ENCODE measurements around the gene SLC25A14. TPM values are rescaled to one million over a fixed set of nuclear protein-coding genes. Genes with fewer than 3 reads are reported as not detected.
"Not testable (repeated sequence)": the region's sequence is repeated elsewhere in the genome, so short reads cannot be mapped to it uniquely, and the experiment has no call there.

The SLC25A14 gene
- total and polyA plus RNA-seq, 3 experiments from 2014 or later = 9.5 to 15.5 (median 14.1) TPM

DNA sequence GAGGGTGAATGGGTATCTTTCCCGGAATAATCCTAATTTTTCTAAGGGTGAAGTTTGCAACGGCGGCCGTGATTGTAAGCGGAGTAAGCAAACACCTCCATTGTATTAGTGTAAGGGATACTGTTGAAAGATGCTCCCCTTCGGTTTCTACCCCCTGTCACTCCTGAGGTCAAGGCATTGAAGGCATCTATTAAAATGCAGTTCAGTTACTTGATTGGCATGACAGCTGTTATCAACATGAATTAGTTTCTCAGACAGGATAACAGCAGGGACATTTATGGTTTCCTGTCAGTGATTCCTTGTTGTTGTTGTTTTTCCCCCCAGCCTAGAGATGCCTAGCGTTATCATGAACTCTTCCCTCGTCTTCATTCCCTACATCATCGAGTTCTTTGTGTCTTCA lies 552 bp downstream of the SLC25A14 start:
- Histone ChIP-seq H3K27ac (ENCODE audit: low read depth, low read length) (peak overlapping the region; percentile 80), H3K9me3 (ENCODE audit: low read length) (no peaks in the 10 kb centered on the region), H3K27me3 (ENCODE audit: insufficient read depth, low read length, poor library complexity, severe bottlenecking) (no peaks in the 10 kb centered on the region), H3K4me3 (ENCODE audit: low read length) (peak overlapping the region; percentile 86), H3K4me1 (ENCODE audit: insufficient read depth, low read length) (peaks cover 9% of the 10 kb centered on the region), H3K36me3 (ENCODE audit: insufficient read depth, low read length) (no peaks in the 10 kb centered on the region)
- H3K4me3 Mint-ChIP-seq = peak overlapping the region; percentile 89 to 96 (median 93)
- peaks cover 0 to 10% (median 0%) of the 10 kb centered on the region in 3 donors for H3K36me3 Mint-ChIP-seq
- CTCF ChIA-PET = no interaction called here
- peak overlapping the region; percentile 44 to 92 (median 86) for H3K27ac Mint-ChIP-seq
- POLR2A ChIA-PET = interaction anchor here (0.6 kb wide), 1 partner anchor 74 kb away, joined by 3 read pairs; no protein-coding TSS in a partner anchor
- peaks cover 12 to 31% (median 15%) of the 10 kb centered on the region in 3 donors for H3K4me1 Mint-ChIP-seq
- no peaks in the 10 kb centered on the region for H3K9me3 Mint-ChIP-seq
- H3K27me3 Mint-ChIP-seq = no peaks in the 10 kb centered on the region
- no peak for DNase-seq

DNA sequence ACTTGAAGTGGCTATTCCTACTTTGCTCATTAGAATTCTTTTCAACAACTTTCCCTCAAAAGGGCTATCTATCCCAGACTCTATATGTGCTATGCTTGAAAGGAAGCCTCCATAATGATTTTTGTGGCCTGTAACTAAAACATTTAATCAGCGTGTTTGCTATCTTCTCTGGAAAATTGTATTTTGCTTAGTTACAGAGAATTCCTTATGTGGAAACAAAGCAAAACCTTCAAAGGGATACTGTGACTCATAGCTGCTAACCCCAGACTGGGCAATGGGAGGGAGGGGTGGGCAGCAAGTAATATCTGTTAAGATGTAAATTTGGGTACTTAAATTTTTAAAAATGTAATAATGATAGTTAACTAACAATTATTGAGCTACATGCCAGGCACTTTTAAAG lies 3.7 kb downstream of the SLC25A14 start:
- Histone ChIP-seq H3K27me3 (ENCODE audit: insufficient read depth, low read length, poor library complexity, severe bottlenecking) (no peaks in the 10 kb centered on the region), H3K4me1 (ENCODE audit: insufficient read depth, low read length) (peaks cover 9% of the 10 kb centered on the region), H3K36me3 (ENCODE audit: insufficient read depth, low read length) (no peaks in the 10 kb centered on the region), H3K9me3 (ENCODE audit: low read length) (no peaks in the 10 kb centered on the region), H3K27ac (ENCODE audit: low read depth, low read length) (no peak overlapping the region), H3K4me3 (ENCODE audit: low read length) (no peak overlapping the region)
- ChIA-PET POLR2A (no interaction called here), CTCF (no interaction called here)
- Mint-ChIP-seq H3K27ac (no peak overlapping the region), H3K9me3 (no peaks in the 10 kb centered on the region), H3K36me3 (peaks cover 0 to 22% (median 0%) of the 10 kb centered on the region in 3 donors), H3K4me3 (no peak overlapping the region), H3K4me1 (peaks cover 12 to 31% (median 15%) of the 10 kb centered on the region in 3 donors), H3K27me3 (no peaks in the 10 kb centered on the region)
- no peak for DNase-seq

DNA sequence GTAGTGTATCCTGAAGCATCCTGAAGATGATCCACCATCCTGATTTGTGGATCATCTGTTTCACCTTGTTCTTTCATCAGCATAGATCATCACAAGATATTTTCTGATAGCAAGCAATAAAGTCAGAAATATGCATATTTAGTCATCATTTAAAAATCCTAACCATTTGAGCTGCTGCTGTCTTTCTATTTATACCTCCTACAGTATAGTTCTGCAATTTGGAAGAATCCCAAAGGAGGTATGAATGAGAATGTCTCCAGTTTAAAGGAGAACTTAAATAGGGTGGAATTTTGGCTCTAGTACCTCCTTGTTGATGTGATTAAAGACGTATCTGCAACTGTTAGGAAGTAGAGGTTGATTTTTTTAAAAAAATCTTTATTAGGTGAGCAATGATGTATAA lies 7.6 kb downstream of the SLC25A14 start:
- Mint-ChIP-seq H3K27me3 (no peaks in the 10 kb centered on the region), H3K4me1 (peaks cover 0 to 3% (median 0%) of the 10 kb centered on the region in 3 donors), H3K36me3 (peaks cover 0 to 34% (median 3%) of the 10 kb centered on the region in 3 donors), H3K9me3 (no peaks in the 10 kb centered on the region), H3K27ac (no peak overlapping the region), H3K4me3 (no peak overlapping the region)
- Histone ChIP-seq H3K9me3 (ENCODE audit: low read length) (no peaks in the 10 kb centered on the region), H3K4me1 (ENCODE audit: insufficient read depth, low read length) (no peaks in the 10 kb centered on the region), H3K36me3 (ENCODE audit: insufficient read depth, low read length) (no peaks in the 10 kb centered on the region), H3K4me3 (ENCODE audit: low read length) (no peak overlapping the region), H3K27me3 (ENCODE audit: insufficient read depth, low read length, poor library complexity, severe bottlenecking) (no peaks in the 10 kb centered on the region), H3K27ac (ENCODE audit: low read depth, low read length) (no peak overlapping the region)
- POLR2A ChIA-PET = no interaction called here
- no peak for DNase-seq
- CTCF ChIA-PET = no interaction called here

DNA sequence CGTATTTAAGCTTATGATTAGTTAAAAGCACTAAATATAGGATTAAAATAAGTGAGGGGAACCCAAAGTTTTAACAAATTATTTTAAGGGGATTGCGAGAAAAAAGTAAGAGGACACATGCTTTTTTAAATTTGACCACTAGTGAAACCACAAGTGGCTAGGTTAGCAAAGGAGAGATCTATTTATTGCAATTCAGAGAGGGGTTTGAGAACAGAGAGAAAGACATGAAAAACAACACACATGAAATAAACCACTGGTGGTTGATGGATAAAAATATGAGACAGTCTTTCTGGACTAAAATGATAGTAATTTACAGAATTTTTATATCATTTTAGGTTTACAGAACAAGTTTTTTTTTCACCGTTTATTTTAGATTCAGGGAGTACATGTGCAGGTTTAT lies 11.8 kb downstream of the SLC25A14 start:
- Histone ChIP-seq H3K27me3 (ENCODE audit: insufficient read depth, low read length, poor library complexity, severe bottlenecking) (no peaks in the 10 kb centered on the region), H3K9me3 (ENCODE audit: low read length) (no peaks in the 10 kb centered on the region), H3K4me1 (ENCODE audit: insufficient read depth, low read length) (no peaks in the 10 kb centered on the region), H3K4me3 (ENCODE audit: low read length) (no peak overlapping the region), H3K27ac (ENCODE audit: low read depth, low read length) (no peak overlapping the region), H3K36me3 (ENCODE audit: insufficient read depth, low read length) (no peaks in the 10 kb centered on the region)
- no peak overlapping the region for H3K27ac Mint-ChIP-seq
- DNase-seq = no peak
- no peaks in the 10 kb centered on the region for H3K4me1 Mint-ChIP-seq
- H3K9me3 Mint-ChIP-seq = no peaks in the 10 kb centered on the region
- no peak overlapping the region for H3K4me3 Mint-ChIP-seq
- H3K27me3 Mint-ChIP-seq = peaks cover 0 to 5% of the 10 kb centered on the region in 2 donors
- ChIA-PET POLR2A (no interaction called here), CTCF (no interaction called here)
- peaks cover 0 to 43% (median 3%) of the 10 kb centered on the region in 3 donors for H3K36me3 Mint-ChIP-seq

- DNase-seq; H3K9me3 ChIP-seq (ENCODE audit: low read length); H3K27me3 Mint-ChIP-seq; CTCF ChIA-PET; H3K4me3 ChIP-seq (ENCODE audit: low read length); H3K4me1 ChIP-seq (ENCODE audit: insufficient read depth, low read length); H3K27me3 ChIP-seq (ENCODE audit: insufficient read depth, low read length, poor library complexity, severe bottlenecking); H3K27ac Mint-ChIP-seq; H3K4me1 Mint-ChIP-seq; POLR2A ChIA-PET; H3K4me3 Mint-ChIP-seq; H3K9me3 Mint-ChIP-seq; H3K36me3 ChIP-seq (ENCODE audit: insufficient read depth, low read length); H3K27ac ChIP-seq (ENCODE audit: low read depth, low read length): not testable (repeated sequence)
- H3K36me3 Mint-ChIP-seq = peaks cover 0 to 46% (median 3%) of the 10 kb centered on the region in 3 donors
These were observed 12.3 kb downstream of the SLC25A14 start for GRCh38 chrX:130352050-130352449.

DNA sequence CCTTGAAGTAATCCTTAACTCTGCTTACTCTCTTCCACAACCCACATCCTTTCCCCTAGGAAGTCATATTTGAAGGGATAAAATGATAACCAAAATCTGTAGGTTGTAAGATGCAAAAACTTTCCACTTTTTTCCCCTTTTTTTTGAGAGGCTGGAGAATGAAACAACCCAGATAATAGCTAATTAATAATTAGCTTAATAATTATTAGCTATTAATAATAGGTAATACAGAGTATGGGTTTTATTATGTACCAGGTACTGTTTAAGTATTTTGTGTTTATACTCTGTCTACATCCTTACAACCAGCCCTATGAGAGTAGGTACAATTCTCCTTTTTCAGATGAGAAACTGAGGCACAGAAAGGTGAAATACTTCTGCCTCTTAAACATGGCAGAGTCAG lies 36.4 kb downstream of the SLC25A14 start:
- no peak overlapping the region for H3K27ac Mint-ChIP-seq
- no peak overlapping the region for H3K4me3 Mint-ChIP-seq
- peaks cover 0 to 17% (median 0%) of the 10 kb centered on the region in 3 donors for H3K36me3 Mint-ChIP-seq
- CTCF ChIA-PET = no interaction called here
- H3K27ac ChIP-seq (ENCODE audit: low read depth, low read length) = no peak overlapping the region
- DNase-seq = no peak
- H3K4me1 Mint-ChIP-seq = no peaks in the 10 kb centered on the region
- no peaks in the 10 kb centered on the region for H3K4me1 ChIP-seq (ENCODE audit: insufficient read depth, low read length)
- no peak overlapping the region for H3K4me3 ChIP-seq (ENCODE audit: low read length)
- POLR2A ChIA-PET = no interaction called here
- no peaks in the 10 kb centered on the region for H3K9me3 Mint-ChIP-seq
- peaks cover 0 to 1% of the 10 kb centered on the region in 2 donors for H3K27me3 Mint-ChIP-seq
- no peaks in the 10 kb centered on the region for H3K27me3 ChIP-seq (ENCODE audit: insufficient read depth, low read length, poor library complexity, severe bottlenecking)
- H3K36me3 ChIP-seq (ENCODE audit: insufficient read depth, low read length) = no peaks in the 10 kb centered on the region
- no peaks in the 10 kb centered on the region for H3K9me3 ChIP-seq (ENCODE audit: low read length)

DNA sequence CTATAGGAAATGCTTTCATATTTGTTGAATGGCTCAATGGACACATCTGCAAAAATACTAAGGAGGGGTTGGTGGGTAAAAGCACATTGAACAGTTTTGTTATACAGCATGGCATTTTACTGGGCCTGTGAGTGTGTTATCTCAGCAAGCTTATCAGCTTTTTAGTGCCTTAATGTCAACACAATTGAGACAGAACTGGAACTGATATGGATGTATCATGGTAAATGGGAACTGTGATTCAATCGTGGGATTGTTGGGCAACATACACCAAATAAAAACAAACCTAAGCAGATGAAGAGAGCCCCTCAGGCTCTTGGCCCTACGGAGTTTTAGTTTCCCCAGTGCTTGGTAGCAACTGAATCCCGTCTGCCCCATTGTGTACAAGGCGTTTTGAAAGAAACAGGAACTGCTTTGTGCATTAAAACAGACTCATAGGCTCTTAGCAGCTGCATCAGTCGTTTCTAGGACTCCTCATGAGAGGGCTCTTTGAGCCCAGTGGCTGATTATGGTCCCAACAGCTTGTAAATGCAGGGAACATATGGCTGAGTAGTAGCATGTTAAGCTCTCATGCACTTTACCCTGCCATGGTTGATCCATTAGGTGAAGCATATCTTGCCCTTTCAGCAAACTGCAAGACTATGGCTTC lies 38.4 kb downstream of the SLC25A14 start:
- no peak overlapping the region for H3K27ac ChIP-seq (ENCODE audit: low read depth, low read length)
- no peaks in the 10 kb centered on the region for H3K9me3 ChIP-seq (ENCODE audit: low read length)
- CTCF ChIA-PET = no interaction called here
- DNase-seq = no peak
- H3K4me1 ChIP-seq (ENCODE audit: insufficient read depth, low read length) = no peaks in the 10 kb centered on the region
- no peaks in the 10 kb centered on the region for H3K36me3 ChIP-seq (ENCODE audit: insufficient read depth, low read length)
- H3K4me3 ChIP-seq (ENCODE audit: low read length) = no peak overlapping the region
- no peak overlapping the region for H3K4me3 Mint-ChIP-seq
- H3K27me3 Mint-ChIP-seq = peaks cover 0 to 5% of the 10 kb centered on the region in 2 donors
- H3K4me1 Mint-ChIP-seq = no peaks in the 10 kb centered on the region
- POLR2A ChIA-PET = no interaction called here
- H3K27ac Mint-ChIP-seq = no peak overlapping the region
- H3K27me3 ChIP-seq (ENCODE audit: insufficient read depth, low read length, poor library complexity, severe bottlenecking) = no peaks in the 10 kb centered on the region
- no peaks in the 10 kb centered on the region for H3K9me3 Mint-ChIP-seq
- H3K36me3 Mint-ChIP-seq = peaks cover 0 to 1% (median 0%) of the 10 kb centered on the region in 3 donors

DNA sequence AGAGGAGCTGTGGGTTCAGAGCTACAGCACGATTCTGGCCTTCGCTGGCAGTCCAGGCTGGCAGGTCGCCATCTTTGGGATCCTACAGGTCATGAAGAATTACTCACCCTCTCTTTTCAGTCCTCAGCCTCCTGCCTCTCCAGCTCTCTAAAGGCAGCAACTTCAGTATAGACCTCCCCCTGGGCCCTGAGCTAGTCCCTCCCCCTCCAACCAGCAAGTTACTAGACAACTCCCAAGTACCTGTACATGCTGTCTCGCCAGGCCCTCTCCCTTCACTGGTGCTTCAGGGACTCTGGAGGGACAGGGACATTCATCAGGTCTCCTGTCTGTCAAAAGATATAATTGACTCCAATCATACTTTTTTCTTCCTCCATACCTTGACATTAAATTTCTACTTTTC lies 45.8 kb downstream of the SLC25A14 start, which contains the start of gene GPR119:
GPR119 (minus strand) TSS at position 155 of the 400 bp plus-strand sequence. CDS start 227 bp downstream, outside the sequence.
- no peaks in the 10 kb centered on the region for H3K27me3 ChIP-seq (ENCODE audit: insufficient read depth, low read length, poor library complexity, severe bottlenecking)
- H3K27ac ChIP-seq (ENCODE audit: low read depth, low read length) = no peak within 1 kb of the TSS
- Mint-ChIP-seq H3K4me3 (no peak within 1 kb of the TSS), H3K36me3 (no peaks in the 10 kb centered on the region), H3K27me3 (peaks cover 0 to 10% of the 10 kb centered on the region in 2 donors), H3K4me1 (no peaks in the 10 kb centered on the region), H3K27ac (peak within 1 kb of the TSS in 2 of 8 donors; percentile 38 to 55), H3K9me3 (peaks cover 0 to 1% (median 0%) of the 10 kb centered on the region in 5 donors)
- POLR2A ChIA-PET = no interaction called here
- no peaks in the 10 kb centered on the region for H3K9me3 ChIP-seq (ENCODE audit: low read length)
- CTCF ChIA-PET = no interaction called here
- DNase-seq = no peak
- H3K4me3 ChIP-seq (ENCODE audit: low read length) = no peak within 1 kb of the TSS
- no peaks in the 10 kb centered on the region for H3K36me3 ChIP-seq (ENCODE audit: insufficient read depth, low read length)
- H3K4me1 ChIP-seq (ENCODE audit: insufficient read depth, low read length) = no peaks in the 10 kb centered on the region

Measured in CD8-positive, alpha-beta memory T cell (primary cell).